T-cell (primary cell): ENCODE measurements around the gene MAPK8IP3. TPM values are rescaled to one million over a fixed set of nuclear protein-coding genes. Genes with fewer than 3 reads are reported as not detected.

ENCODE experiments used
- ATAC-seq, 4 experiments: fragments of 200-7000 bp in 3 of 4; fragments of 150-1000 bp in 1 of 4; cut with Tn5 transposase; replicated peaks in 1 of 4; 1 replicate in 3 of 4; 2 replicates in 1 of 4; pipeline ENCODE4 v1.10.0; 2021; ENCODE audit warnings: moderate library complexity in 3 of 4, mild to moderate bottlenecking in 2 of 4, moderate number of reproducible peaks in 1 of 4
- CTCF ChIA-PET, 2 donors: fragments of 300-600 bp; sonication (Branson Sonifier 250); formaldehyde crosslinking; loops; one replicate each; lab custom pipeline; 2022; ENCODE audit warnings: antibody characterized with exemption in 2 of 2; lab: Charles Lee
- POLR2A ChIA-PET, 2 donors: fragments of 300-600 bp; sonication (Branson Sonifier 250); formaldehyde crosslinking; loops; one replicate each; lab custom pipeline; 2022; ENCODE audit warnings: antibody characterized with exemption in 2 of 2; lab: Charles Lee
- DNase-seq, 35 experiments: peaks; one replicate each; pipeline versions ENCODE4 v3.0.0 to v3.0.0-alpha.2; 2013 to 2023
- H3K27ac ChIP-seq: one replicate; pipeline ENCODE4 v1.5.1; 2013; ENCODE audit warnings: low read length
- H3K27me3 ChIP-seq, 2 experiments: replicated peaks in 1 of 2; 1 replicate in 1 of 2; 2 replicates in 1 of 2; pipeline versions ENCODE4 v1.6.1 to v1.7.0; 2013; ENCODE audit warnings: low read length in 1 of 2, mixed read lengths in 1 of 2; ENCODE audit not compliant: control insufficient read depth in 2 of 2, insufficient read depth in 2 of 2; ENCODE audit errors: extremely low read depth in 1 of 2
- H3K36me3 ChIP-seq, 2 donors: 1 replicate in 1 of 2; 2 replicates in 1 of 2; pipeline versions ENCODE4 v1.6.1 to v1.7.0; 2013; ENCODE audit warnings: low read length in 1 of 2; ENCODE audit not compliant: control insufficient read depth in 2 of 2, insufficient read depth in 1 of 2; ENCODE audit errors: extremely low read depth in 1 of 2
- H3K4me1 ChIP-seq, 2 experiments: 1 replicate in 1 of 2; 2 replicates in 1 of 2; pipeline versions ENCODE4 v1.6.1 to v1.7.0; 2013; ENCODE audit warnings: low read length in 2 of 2, mixed read lengths in 1 of 2; ENCODE audit not compliant: insufficient read depth in 2 of 2, control insufficient read depth in 1 of 2; ENCODE audit errors: extremely low read depth in 1 of 2
- H3K4me3 ChIP-seq, 2 donors: 1 replicate in 1 of 2; 2 replicates in 1 of 2; pipeline versions ENCODE4 v1.5.1 to v1.7.0; 2013; ENCODE audit warnings: mild to moderate bottlenecking in 2 of 2, low read length in 1 of 2, moderate library complexity in 1 of 2; ENCODE audit not compliant: control insufficient read depth in 1 of 2; ENCODE audit errors: extremely low read depth in 1 of 2
- H3K9me3 ChIP-seq: 2 replicates; pipeline ENCODE4 v1.7.0; 2013
- H3K27ac Mint-ChIP-seq, 2 donors: one replicate each; pipeline ENCODE4 v1.8.0; 2020 to 2021; ENCODE audit warnings: mild to moderate bottlenecking in 2 of 2, mixed read lengths in 2 of 2
- H3K27me3 Mint-ChIP-seq, 2 donors: one replicate each; pipeline ENCODE4 v1.8.0; 2021 to 2022; ENCODE audit warnings: mixed read lengths in 2 of 2
- H3K36me3 Mint-ChIP-seq: one replicate; pipeline ENCODE4 v1.8.0; 2021; ENCODE audit warnings: mixed read lengths
- H3K4me1 Mint-ChIP-seq, 3 donors: one replicate each; pipeline ENCODE4 v1.8.0; 2020 to 2022; ENCODE audit warnings: mixed read lengths in 3 of 3, mild to moderate bottlenecking in 1 of 3
- H3K4me3 Mint-ChIP-seq, 3 donors: one replicate each; pipeline ENCODE4 v1.8.0; 2020 to 2022; ENCODE audit warnings: mild to moderate bottlenecking in 3 of 3, mixed read lengths in 3 of 3, moderate library complexity in 3 of 3
- H3K9me3 Mint-ChIP-seq, 3 donors: one replicate each; pipeline ENCODE4 v1.8.0; 2020 to 2022; ENCODE audit warnings: mixed read lengths in 3 of 3
- WGBS: methylation state at CpG from one replicate; pipeline ENCODE4 v1.1.5; 2013; ENCODE audit warnings: missing lambda C conversion rate; ENCODE audit not compliant: insufficient coverage; 5-methylcytosine and 5-hydroxymethylcytosine counted together
- total RNA-seq, 35 experiments: library from RNA in 6 of 35; stranded (reverse) in 6 of 35; fragments of 120-200 nt in 1 of 35; gene quantifications; one replicate each; pipeline versions ENCODE4 v1.2.1 to v1.2.4 and lab custom pipeline; 2013 to 2026

Gene MAPK8IP3
- total RNA-seq, 5 donors from 2014 or later (not counting 1 experiment from before 2014, with no cell fraction given), result 216 to 309 (median 290) TPM

DNA sequence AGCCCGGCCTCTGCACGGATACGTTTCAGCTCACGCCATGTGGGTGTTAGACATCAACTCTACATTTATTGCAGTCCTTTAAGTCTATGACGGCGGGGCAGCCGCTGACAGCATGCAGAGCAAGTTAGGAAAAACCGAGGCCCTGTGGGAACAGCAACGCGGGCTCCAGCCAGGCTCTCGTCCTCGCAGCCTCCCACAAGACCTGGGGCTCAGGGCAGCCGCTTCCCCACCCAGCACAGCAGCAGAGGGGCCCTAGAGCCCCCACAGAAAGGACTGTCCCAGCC is 70.6 kb downstream of the MAPK8IP3 start:
- 96% methylated on average over 10 of the region's 13 CpGs for WGBS
- Mint-ChIP-seq H3K36me3 (no peaks in the 10 kb centered on the region), H3K4me1 (peaks cover 17 to 35% (median 25%) of the 10 kb centered on the region in 3 donors), H3K27ac (no peak overlapping the region), H3K27me3 (no peaks in the 10 kb centered on the region), H3K4me3 (no peak overlapping the region), H3K9me3 (no peaks in the 10 kb centered on the region)
- CTCF ChIA-PET, result no interaction called here
- Histone ChIP-seq H3K27ac (no peak overlapping the region), H3K27me3 (no peaks in the 10 kb centered on the region), H3K4me3 (no peak overlapping the region), H3K36me3 (peaks cover 21 to 38% of the 10 kb centered on the region in 2 donors), H3K9me3 (no peaks in the 10 kb centered on the region), H3K4me1 (peaks cover 6 to 59% of the 10 kb centered on the region in 2 experiments)
- ATAC-seq (no peak), DNase-seq (no peak)
- POLR2A ChIA-PET, result no interaction called here

DNA sequence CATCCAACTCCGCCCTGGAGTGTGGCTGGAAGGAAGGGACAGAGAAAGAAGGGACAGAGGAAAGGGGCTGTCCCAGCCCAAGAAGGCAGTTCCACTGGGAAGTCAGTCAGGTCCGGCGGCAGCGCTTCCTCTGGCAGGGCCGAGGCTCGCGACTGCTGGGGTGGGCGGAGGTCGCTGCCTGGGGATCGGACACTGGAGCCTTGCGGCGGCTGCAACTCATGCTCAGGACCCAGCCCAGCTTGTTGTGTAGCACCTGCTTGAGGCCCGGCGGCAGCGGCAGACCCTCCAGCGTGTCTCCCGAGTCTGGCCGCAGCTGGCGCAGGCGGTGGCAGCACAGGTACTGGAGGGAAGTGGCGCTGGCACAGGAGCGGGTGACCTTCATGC is 71.0 kb downstream of the MAPK8IP3 start:
- ChIA-PET POLR2A (no interaction called here), CTCF (no interaction called here)
- Histone ChIP-seq H3K4me3 (no peak overlapping the region), H3K27me3 (no peaks in the 10 kb centered on the region), H3K36me3 (peaks cover 21 to 38% of the 10 kb centered on the region in 2 donors), H3K9me3 (no peaks in the 10 kb centered on the region), H3K27ac (no peak overlapping the region), H3K4me1 (peaks cover 6 to 58% of the 10 kb centered on the region in 2 experiments)
- no peak for DNase-seq
- Mint-ChIP-seq H3K4me1 (peaks cover 17 to 35% (median 25%) of the 10 kb centered on the region in 3 donors), H3K9me3 (no peaks in the 10 kb centered on the region), H3K36me3 (no peaks in the 10 kb centered on the region), H3K4me3 (no peak overlapping the region), H3K27ac (no peak overlapping the region), H3K27me3 (no peaks in the 10 kb centered on the region)
- ATAC-seq, result no peak
- 97% methylated on average over 22 of the region's 22 CpGs for WGBS

DNA sequence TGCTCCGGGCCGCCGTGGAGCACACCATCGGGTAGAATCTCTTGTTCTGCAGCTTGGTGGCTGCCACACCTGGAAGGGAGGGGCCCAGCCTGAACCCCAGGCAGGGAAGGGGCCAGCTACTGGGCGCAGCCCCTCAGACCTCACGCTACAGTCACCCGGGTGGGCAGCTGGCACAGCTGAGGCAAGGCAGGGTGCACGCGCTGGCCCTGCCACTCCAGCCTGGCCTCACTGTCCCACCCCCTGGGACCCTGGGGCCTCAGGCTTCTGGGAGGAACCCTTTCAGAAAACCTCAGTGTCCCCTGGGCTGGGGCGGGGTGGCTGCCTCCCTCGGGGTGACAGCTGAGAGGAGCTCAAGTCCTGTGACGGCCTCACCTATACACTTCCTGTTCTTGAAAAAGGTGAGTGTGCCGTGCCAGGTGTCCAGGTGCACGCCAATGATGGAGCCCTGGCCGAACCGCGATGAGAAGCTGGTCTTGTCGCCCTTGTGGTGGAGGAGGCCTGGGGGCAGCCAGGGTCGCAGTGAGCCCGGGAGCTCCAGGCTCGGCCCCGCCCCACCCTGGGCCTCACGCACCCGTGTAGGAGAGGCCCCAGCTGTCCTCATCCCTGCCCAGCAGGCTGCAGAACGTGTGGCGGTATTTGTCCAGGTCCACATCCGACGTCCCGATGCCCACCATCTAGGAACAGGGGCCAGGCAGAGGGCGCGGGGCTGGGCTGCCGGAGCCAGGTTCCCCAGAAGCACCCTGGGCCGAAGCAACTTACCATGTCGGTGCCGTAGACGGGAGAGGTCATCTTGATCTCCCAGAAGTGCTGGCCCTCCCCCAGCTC is 71.6 kb downstream of the MAPK8IP3 start:
- H3K4me1 Mint-ChIP-seq, result peaks cover 11 to 33% (median 21%) of the 10 kb centered on the region in 3 donors
- H3K27me3 ChIP-seq, result no peaks in the 10 kb centered on the region
- no peaks in the 10 kb centered on the region for H3K9me3 Mint-ChIP-seq
- H3K27ac ChIP-seq, result no peak overlapping the region
- ChIA-PET CTCF (interaction anchor here in 1 of 2 donors (0.5 kb wide), 1 partner anchor 561 kb away, joined by 4 read pairs; no protein-coding TSS in a partner anchor), POLR2A (no interaction called here)
- ATAC-seq (no peak), DNase-seq (no peak)
- H3K4me1 ChIP-seq, result peaks cover 6 to 53% of the 10 kb centered on the region in 2 experiments
- no peaks in the 10 kb centered on the region for H3K27me3 Mint-ChIP-seq
- H3K4me3 ChIP-seq, result no peak overlapping the region
- H3K9me3 ChIP-seq, result no peaks in the 10 kb centered on the region
- H3K36me3 ChIP-seq, result peaks cover 21 to 38% of the 10 kb centered on the region in 2 donors
- no peak overlapping the region for H3K4me3 Mint-ChIP-seq
- 92% methylated on average over 31 of the region's 36 CpGs for WGBS
- H3K27ac Mint-ChIP-seq, result no peak overlapping the region
- H3K36me3 Mint-ChIP-seq, result no peaks in the 10 kb centered on the region

DNA sequence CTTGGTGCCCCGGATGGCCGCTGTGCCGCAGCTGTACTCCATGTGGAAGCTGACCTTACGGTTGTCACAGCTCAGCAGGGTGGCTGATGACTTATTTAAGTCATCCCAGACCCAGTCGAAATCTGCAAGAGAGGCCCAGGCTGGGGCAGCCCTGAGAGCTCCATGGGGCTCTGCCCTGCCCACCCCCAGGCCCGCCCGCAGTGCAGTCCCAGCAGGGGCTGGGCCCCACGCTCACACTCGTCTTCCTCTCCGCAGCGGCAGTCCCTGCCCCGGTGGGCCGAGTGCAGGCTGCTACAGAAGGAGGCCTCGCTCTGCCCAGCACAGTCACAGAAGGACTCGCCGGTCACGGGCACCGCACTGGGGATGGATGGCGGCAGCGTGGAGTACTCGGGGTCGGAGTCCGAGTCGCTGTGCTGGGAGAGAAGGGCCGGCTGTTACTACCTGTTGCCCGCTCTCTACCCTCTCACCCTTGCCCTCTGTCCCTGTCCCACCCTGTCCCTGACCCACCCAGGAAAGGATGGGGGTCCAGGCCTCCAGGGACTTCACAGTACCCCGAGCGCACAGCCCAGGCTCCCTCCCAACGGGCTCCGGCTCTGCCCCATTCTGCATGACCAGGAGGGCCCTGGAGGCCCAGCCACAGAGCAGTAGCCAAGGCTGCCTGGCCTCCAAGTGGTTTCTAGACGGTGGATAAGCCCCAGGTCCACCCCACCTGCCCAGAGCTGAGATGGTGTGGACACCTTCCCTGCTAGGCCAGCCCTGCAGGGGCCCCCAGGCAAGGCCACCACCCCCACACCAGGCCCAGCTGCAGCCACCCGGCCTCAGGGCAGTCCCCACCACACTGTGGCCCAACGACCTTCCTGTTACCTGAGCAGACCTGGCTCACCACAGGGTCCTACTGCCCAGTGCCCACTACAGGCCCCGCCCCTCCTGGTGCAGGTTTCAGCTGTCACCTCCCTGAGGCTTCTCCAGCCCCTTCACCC is 72.5 kb downstream of the MAPK8IP3 start:
- H3K4me3 ChIP-seq, result no peak overlapping the region
- WGBS, result 90% methylated on average over 32 of the region's 34 CpGs
- Mint-ChIP-seq H3K36me3 (no peaks in the 10 kb centered on the region), H3K27ac (no peak overlapping the region), H3K27me3 (no peaks in the 10 kb centered on the region), H3K4me1 (peaks cover 10 to 39% (median 25%) of the 10 kb centered on the region in 3 donors), H3K9me3 (no peaks in the 10 kb centered on the region), H3K4me3 (no peak overlapping the region)
- H3K4me1 ChIP-seq, result peaks cover 6 to 56% of the 10 kb centered on the region in 2 experiments
- DNase-seq (no peak), ATAC-seq (no peak)
- no peak overlapping the region for H3K27ac ChIP-seq
- POLR2A ChIA-PET, result no interaction called here
- H3K9me3 ChIP-seq, result no peaks in the 10 kb centered on the region
- CTCF ChIA-PET, result no interaction called here
- peaks cover 21 to 38% of the 10 kb centered on the region in 2 donors for H3K36me3 ChIP-seq
- no peaks in the 10 kb centered on the region for H3K27me3 ChIP-seq

DNA sequence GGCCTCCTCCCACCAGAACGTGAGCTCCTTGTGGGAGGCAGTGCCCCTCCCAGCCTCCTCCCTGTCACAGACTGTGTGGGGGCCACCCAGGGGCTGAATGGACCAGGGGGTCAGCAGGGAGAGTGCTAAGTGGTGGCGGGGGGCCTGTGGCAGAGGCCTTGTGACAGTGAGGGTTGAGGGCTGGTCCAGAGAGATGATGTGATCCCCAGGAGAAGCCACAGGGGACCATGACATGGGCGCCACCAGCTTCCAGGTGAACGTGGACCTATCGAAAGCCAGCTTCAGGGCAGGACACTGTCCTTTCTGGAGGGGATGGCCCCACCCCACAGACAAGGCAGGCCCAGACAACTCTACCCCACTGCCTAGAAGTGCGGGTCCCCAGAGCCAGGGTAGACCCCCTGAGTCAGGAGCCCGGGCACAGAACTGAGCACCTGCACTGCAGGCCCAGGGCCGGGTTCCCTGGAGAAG is 73.3 kb downstream of the MAPK8IP3 start:
- no peak for DNase-seq
- Histone ChIP-seq H3K4me3 (no peak overlapping the region), H3K4me1 (peaks cover 2 to 56% of the 10 kb centered on the region in 2 experiments), H3K27ac (no peak overlapping the region), H3K27me3 (no peaks in the 10 kb centered on the region), H3K36me3 (peaks cover 21 to 41% of the 10 kb centered on the region in 2 donors), H3K9me3 (no peaks in the 10 kb centered on the region)
- no peak for ATAC-seq
- Mint-ChIP-seq H3K27ac (no peak overlapping the region), H3K36me3 (no peaks in the 10 kb centered on the region), H3K4me3 (no peak overlapping the region), H3K27me3 (no peaks in the 10 kb centered on the region), H3K9me3 (no peaks in the 10 kb centered on the region), H3K4me1 (peaks cover 10 to 42% (median 26%) of the 10 kb centered on the region in 3 donors)
- ChIA-PET CTCF (no interaction called here), POLR2A (no interaction called here)
- WGBS, result 96% methylated on average over 6 of the region's 8 CpGs
